ENCODE results near the gene ARL8A. TPM values are rescaled to one million over a fixed set of nuclear protein-coding genes. Genes with fewer than 3 reads are reported as not detected.

Gene ARL8A
- total and polyA plus RNA-seq, 10 of the 15 experiments (the other 5 are each of a cell fraction or from before 2014, with no cell fraction given), result 0.34 to 49.2 (median 15.4) TPM

DNA sequence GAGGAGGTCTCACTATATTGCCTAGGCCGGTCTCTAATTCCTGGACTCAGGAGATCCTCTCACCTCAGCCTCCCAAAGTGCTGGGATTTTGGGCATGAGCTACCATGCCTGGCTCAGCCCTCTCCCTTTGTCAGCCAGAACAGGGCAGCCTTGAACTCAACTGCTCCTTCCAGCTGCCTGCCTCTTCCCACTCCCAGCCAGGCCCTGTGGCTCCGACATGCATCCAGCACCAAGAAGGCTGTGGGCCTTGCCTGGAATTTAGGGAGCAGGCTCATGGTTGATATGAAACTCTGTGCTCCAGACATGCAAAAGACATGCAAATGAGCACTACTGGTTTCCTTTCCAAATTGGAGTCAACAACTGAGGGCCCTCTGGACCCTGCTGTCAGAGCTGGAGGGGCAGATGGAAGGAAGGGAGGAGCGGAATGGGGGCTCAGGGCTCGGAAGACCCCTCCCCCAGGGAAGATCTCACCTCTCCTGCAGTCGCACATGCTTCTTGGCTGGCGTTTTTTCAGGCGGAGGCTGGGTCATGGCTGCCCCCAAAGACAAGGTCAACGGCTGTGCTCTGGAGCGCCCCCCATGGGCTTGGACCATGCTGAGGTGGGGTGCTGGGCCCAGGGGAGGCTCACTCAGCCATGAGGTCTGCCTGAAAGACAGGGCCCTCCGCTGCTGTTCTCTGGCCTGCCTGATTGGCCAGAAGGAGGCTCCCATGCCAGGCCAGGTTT lies 14.4 kb upstream of the ARL8A start (continued):
- TF ChIP-seq, protein P1, sequence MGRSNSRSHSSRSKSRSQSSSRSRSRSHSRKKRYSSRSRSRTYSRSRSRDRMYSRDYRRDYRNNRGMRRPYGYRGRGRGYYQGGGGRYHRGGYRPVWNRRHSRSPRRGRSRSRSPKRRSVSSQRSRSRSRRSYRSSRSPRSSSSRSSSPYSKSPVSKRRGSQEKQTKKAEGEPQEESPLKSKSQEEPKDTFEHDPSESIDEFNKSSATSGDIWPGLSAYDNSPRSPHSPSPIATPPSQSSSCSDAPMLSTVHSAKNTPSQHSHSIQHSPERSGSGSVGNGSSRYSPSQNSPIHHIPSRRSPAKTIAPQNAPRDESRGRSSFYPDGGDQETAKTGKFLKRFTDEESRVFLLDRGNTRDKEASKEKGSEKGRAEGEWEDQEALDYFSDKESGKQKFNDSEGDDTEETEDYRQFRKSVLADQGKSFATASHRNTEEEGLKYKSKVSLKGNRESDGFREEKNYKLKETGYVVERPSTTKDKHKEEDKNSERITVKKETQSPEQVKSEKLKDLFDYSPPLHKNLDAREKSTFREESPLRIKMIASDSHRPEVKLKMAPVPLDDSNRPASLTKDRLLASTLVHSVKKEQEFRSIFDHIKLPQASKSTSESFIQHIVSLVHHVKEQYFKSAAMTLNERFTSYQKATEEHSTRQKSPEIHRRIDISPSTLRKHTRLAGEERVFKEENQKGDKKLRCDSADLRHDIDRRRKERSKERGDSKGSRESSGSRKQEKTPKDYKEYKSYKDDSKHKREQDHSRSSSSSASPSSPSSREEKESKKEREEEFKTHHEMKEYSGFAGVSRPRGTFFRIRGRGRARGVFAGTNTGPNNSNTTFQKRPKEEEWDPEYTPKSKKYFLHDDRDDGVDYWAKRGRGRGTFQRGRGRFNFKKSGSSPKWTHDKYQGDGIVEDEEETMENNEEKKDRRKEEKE (IDR thresholded peaks at IDR 0.05), result no peak
- TF ChIP-seq, protein P2, sequence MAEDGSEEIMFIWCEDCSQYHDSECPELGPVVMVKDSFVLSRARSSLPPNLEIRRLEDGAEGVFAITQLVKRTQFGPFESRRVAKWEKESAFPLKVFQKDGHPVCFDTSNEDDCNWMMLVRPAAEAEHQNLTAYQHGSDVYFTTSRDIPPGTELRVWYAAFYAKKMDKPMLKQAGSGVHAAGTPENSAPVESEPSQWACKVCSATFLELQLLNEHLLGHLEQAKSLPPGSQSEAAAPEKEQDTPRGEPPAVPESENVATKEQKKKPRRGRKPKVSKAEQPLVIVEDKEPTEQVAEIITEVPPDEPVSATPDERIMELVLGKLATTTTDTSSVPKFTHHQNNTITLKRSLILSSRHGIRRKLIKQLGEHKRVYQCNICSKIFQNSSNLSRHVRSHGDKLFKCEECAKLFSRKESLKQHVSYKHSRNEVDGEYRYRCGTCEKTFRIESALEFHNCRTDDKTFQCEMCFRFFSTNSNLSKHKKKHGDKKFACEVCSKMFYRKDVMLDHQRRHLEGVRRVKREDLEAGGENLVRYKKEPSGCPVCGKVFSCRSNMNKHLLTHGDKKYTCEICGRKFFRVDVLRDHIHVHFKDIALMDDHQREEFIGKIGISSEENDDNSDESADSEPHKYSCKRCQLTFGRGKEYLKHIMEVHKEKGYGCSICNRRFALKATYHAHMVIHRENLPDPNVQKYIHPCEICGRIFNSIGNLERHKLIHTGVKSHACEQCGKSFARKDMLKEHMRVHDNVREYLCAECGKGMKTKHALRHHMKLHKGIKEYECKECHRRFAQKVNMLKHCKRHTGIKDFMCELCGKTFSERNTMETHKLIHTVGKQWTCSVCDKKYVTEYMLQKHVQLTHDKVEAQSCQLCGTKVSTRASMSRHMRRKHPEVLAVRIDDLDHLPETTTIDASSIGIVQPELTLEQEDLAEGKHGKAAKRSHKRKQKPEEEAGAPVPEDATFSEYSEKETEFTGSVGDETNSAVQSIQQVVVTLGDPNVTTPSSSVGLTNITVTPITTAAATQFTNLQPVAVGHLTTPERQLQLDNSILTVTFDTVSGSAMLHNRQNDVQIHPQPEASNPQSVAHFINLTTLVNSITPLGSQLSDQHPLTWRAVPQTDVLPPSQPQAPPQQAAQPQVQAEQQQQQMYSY (CRISPR knock-in tag; IDR thresholded peaks at IDR 0.05), result no peak
- TF ChIP-seq, protein P3, sequence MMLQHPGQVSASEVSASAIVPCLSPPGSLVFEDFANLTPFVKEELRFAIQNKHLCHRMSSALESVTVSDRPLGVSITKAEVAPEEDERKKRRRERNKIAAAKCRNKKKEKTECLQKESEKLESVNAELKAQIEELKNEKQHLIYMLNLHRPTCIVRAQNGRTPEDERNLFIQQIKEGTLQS (IDR thresholded peaks at IDR 0.05; ENCODE audit: borderline replicate concordance, extremely low read depth, low read depth, low read length), result no peak
- TF ChIP-seq MTA3 (IDR thresholded peaks at IDR 0.05; ENCODE audit: borderline replicate concordance, low read length) (no peak), ZNF274 (IDR thresholded peaks at IDR 0.05; ENCODE audit: insufficient read depth, insufficient read length) (no peak), ZSCAN29 (IDR thresholded peaks at IDR 0.05) (no peak), DPF2 (IDR thresholded peaks at IDR 0.05) (peak; percentile 63), MYC (IDR thresholded peaks at IDR 0.05; ENCODE audit: insufficient read depth, insufficient read length, insufficient replicate concordance, low read length, severe bottlenecking) (no peak), GATAD2B (conservative IDR thresholded peaks at IDR 0.05; ENCODE audit: low read depth) (peak; percentile 61; the same call in 1 of the 2 replicates), MXI1 (IDR thresholded peaks at IDR 0.05; ENCODE audit: low read depth, low read length) (peak; percentile 53; the same call in 1 of the 2 replicates), HDAC2 (IDR thresholded peaks at IDR 0.05) (no peak), NFIC (IDR thresholded peaks at IDR 0.05; ENCODE audit: low read depth, low read length) (no peak), BMI1 (IDR thresholded peaks at IDR 0.05; ENCODE audit: borderline replicate concordance) (no peak), KLF5 (IDR thresholded peaks at IDR 0.05; ENCODE audit: partially characterized antibody) (no peak), MEF2A (IDR thresholded peaks at IDR 0.05; ENCODE audit: insufficient read depth, low read depth, low read length) (no peak)
- TF ChIP-seq, protein P4, sequence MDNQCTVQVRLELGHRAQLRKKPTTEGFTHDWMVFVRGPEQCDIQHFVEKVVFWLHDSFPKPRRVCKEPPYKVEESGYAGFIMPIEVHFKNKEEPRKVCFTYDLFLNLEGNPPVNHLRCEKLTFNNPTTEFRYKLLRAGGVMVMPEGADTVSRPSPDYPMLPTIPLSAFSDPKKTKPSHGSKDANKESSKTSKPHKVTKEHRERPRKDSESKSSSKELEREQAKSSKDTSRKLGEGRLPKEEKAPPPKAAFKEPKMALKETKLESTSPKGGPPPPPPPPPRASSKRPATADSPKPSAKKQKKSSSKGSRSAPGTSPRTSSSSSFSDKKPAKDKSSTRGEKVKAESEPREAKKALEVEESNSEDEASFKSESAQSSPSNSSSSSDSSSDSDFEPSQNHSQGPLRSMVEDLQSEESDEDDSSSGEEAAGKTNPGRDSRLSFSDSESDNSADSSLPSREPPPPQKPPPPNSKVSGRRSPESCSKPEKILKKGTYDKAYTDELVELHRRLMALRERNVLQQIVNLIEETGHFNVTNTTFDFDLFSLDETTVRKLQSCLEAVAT (IDR thresholded peaks at IDR 0.05), result no peak
- TF ChIP-seq, protein P5, sequence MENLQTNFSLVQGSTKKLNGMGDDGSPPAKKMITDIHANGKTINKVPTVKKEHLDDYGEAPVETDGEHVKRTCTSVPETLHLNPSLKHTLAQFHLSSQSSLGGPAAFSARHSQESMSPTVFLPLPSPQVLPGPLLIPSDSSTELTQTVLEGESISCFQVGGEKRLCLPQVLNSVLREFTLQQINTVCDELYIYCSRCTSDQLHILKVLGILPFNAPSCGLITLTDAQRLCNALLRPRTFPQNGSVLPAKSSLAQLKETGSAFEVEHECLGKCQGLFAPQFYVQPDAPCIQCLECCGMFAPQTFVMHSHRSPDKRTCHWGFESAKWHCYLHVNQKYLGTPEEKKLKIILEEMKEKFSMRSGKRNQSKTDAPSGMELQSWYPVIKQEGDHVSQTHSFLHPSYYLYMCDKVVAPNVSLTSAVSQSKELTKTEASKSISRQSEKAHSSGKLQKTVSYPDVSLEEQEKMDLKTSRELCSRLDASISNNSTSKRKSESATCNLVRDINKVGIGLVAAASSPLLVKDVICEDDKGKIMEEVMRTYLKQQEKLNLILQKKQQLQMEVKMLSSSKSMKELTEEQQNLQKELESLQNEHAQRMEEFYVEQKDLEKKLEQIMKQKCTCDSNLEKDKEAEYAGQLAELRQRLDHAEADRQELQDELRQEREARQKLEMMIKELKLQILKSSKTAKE (IDR thresholded peaks at IDR 0.05; ENCODE audit: low read depth, poor library complexity, severe bottlenecking), result peak; percentile 86

Data from GM12878 (cell line).